Adipocyte (in vitro differentiated cells): ENCODE measurements around the gene RFPL2.
"Not testable (repeated sequence)": the region's sequence is repeated elsewhere in the genome, so short reads cannot be mapped to it uniquely, and the experiment has no call there.

Experiments
- DNase-seq: peaks from one replicate; pipeline ENCODE4 v3.0.0-alpha.2; 2015; ENCODE audit warnings: low read depth
- H3K27me3 ChIP-seq: replicated peaks from 2 replicates; pipeline ENCODE4 v1.7.0; 2013; ENCODE audit warnings: mild to moderate bottlenecking, low read length, moderate library complexity; ENCODE audit not compliant: control insufficient read depth, insufficient read depth
- H3K36me3 ChIP-seq: 2 replicates; pipeline ENCODE4 v1.7.0; 2013; ENCODE audit warnings: low read length, mild to moderate bottlenecking, moderate library complexity; ENCODE audit not compliant: control insufficient read depth, insufficient read depth, severe bottlenecking
- H3K4me1 ChIP-seq: 2 replicates; pipeline ENCODE4 v1.7.0; 2013; ENCODE audit warnings: mild to moderate bottlenecking, low read length, moderate library complexity; ENCODE audit not compliant: control insufficient read depth, insufficient read depth
- H3K4me3 ChIP-seq: 2 replicates; pipeline ENCODE4 v1.7.0; 2013; ENCODE audit warnings: mild to moderate bottlenecking, low read length, moderate library complexity
- H3K9ac ChIP-seq: 2 replicates; pipeline ENCODE4 v1.7.0; 2013; ENCODE audit warnings: mild to moderate bottlenecking, low read length, moderate library complexity
- H3K9me3 ChIP-seq: 2 replicates; pipeline ENCODE4 v1.7.0; 2013; ENCODE audit warnings: mild to moderate bottlenecking, low read length, moderate library complexity; ENCODE audit not compliant: control insufficient read depth

Gene RFPL2

GRCh38 chr22:32193346-32193745 lies 11.5 kb downstream of the RFPL2 start:
- H3K36me3 ChIP-seq, H3K9ac ChIP-seq, H3K4me3 ChIP-seq, DNase-seq, H3K4me1 ChIP-seq, H3K9me3 ChIP-seq: not testable (repeated sequence)
- H3K27me3 ChIP-seq: peaks cover 14% of the 10 kb centered on the region

GRCh38 chr22:32191021-32191420 lies 13.9 kb downstream of the RFPL2 start:
- DNase-seq, H3K27me3 ChIP-seq, H3K9ac ChIP-seq: not testable (repeated sequence)

DNA sequence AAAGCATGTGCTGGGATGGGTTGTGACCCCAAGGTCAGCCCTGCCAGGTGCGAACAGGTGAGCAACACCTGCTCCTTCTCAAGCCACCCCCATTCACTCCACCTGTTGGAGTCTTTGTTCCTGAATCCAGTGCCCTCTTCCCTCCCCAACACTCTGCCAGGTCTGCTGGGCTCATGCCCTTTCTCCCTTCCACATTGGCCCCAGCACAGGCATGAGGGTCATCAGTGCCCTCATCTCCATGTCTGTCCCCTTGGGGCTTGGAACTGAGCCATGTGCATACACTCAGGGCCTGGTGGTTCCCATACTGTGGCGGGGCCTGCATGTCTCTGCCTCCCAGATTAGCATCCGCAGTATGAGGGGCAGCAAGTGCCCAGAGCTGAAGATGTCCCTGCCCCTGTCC lies 19.1 kb downstream of the RFPL2 start:
- H3K4me3 ChIP-seq: no peak overlapping the region
- DNase-seq: no peak
- H3K4me1 ChIP-seq: no peaks in the 10 kb centered on the region
- no peaks in the 10 kb centered on the region for H3K9me3 ChIP-seq
- H3K36me3 ChIP-seq: no peaks in the 10 kb centered on the region
- H3K9ac ChIP-seq: no peak overlapping the region
- peaks cover 20% of the 10 kb centered on the region for H3K27me3 ChIP-seq

More at GRCh38 chr22:32191021-32191420, 13.9 kb downstream of the RFPL2 start:
- H3K9me3 ChIP-seq, H3K36me3 ChIP-seq, H3K4me1 ChIP-seq, H3K4me3 ChIP-seq: not testable (repeated sequence)

DNA sequence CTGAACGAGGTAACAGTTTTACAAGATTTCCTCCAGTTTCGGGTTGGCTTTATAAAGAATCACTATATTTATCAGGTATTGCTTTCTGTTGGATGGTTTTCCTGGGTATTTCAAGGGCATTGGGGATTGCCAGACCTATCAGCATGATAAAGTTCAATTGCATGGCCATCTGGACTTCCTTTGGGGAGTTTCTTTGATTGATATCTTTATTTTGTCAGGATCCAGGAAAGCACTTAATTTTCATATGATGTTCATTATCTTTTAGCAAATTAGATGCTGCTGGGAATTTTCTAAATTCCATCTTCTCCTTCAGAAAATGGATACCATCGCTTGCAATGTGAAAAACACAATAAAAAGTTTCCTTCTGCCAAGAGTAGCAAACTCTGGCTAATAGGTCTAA lies 21.2 kb downstream of the RFPL2 start:
- Histone ChIP-seq H3K9ac (no peak overlapping the region), H3K9me3 (no peaks in the 10 kb centered on the region), H3K4me3 (no peak overlapping the region), H3K27me3 (peaks cover 25% of the 10 kb centered on the region), H3K36me3 (no peaks in the 10 kb centered on the region), H3K4me1 (no peaks in the 10 kb centered on the region)
- DNase-seq: no peak

GRCh38 chr22:32181043-32181442 lies 23.8 kb downstream of the RFPL2 start:
- Histone ChIP-seq H3K36me3 (no peaks in the 10 kb centered on the region), H3K9ac (no peak overlapping the region), H3K27me3 (peaks cover 20% of the 10 kb centered on the region), H3K9me3 (peaks cover 9% of the 10 kb centered on the region), H3K4me1 (no peaks in the 10 kb centered on the region), H3K4me3 (no peak overlapping the region)
- DNase-seq: no peak

GRCh38 chr22:32177221-32177765 lies 27.6 kb downstream of the RFPL2 start:
- H3K4me1 ChIP-seq: no peaks in the 10 kb centered on the region
- no peak for DNase-seq
- H3K9ac ChIP-seq: no peak overlapping the region
- H3K27me3 ChIP-seq: peaks cover 30% of the 10 kb centered on the region
- H3K9me3 ChIP-seq: peaks cover 9% of the 10 kb centered on the region
- no peaks in the 10 kb centered on the region for H3K36me3 ChIP-seq
- H3K4me3 ChIP-seq: no peak overlapping the region

DNA sequence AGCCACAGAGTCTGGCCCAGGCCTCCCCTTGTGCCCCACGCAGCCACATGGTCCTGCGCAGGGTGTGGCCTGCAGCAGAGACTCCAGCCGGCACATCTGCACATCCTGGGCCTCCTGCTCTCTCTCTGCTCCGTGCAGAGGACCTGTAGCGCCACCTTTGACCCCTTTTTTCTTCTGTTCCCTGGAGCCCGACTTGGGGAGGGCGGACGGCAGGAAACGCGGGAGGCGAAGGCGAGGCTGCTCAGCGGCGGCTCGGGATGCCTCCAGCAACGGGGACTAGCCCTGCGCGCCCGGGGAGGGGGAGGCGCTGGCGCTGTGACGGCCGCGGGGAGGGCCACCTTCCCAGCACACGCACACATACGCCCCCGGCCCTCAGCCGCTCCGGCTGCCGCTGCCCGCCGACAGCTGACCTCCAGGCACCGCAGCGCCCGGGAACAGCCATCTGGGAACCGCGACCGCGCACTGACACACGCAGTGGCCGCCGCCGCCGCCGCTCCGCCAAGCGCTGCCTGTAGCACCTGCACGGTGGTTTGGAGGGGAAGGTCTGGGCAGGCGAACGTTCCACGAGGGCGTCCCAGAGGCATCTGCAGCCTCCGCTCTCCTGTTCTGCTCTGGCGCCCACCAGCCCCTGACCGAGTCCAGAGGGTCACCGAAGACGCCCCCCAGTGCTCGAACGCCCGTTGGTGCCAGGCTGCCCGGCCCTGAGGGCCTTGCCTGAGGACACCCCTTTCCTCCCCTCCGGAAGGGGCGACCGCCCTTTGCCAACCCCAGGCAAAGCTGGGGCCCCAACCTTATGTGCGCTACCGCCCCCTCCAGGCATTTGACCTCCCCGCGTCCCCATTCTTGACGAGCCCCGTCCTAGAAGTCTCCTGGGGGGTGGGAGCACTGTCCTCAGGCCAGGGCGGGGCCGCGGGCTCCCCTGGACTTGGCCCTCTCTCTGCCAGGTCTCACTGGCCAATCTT lies 28.9 kb downstream of the RFPL2 start:
- H3K27me3 ChIP-seq: peaks cover 24% of the 10 kb centered on the region

GRCh38 chr22:32175115-32175514 lies 29.8 kb downstream of the RFPL2 start:
- Histone ChIP-seq H3K27me3 (peaks cover 16% of the 10 kb centered on the region), H3K4me1 (no peaks in the 10 kb centered on the region), H3K4me3 (no peak overlapping the region), H3K9ac (no peak overlapping the region), H3K9me3 (peaks cover 9% of the 10 kb centered on the region), H3K36me3 (no peaks in the 10 kb centered on the region)
- DNase-seq: no peak

More for the DNA sequence above, 28.9 kb downstream of the RFPL2 start:
- Histone ChIP-seq H3K4me3 (no peak overlapping the region), H3K4me1 (no peaks in the 10 kb centered on the region), H3K36me3 (no peaks in the 10 kb centered on the region), H3K9ac (no peak overlapping the region), H3K9me3 (peaks cover 9% of the 10 kb centered on the region)
- DNase-seq: no peak

- H3K4me3 ChIP-seq: no peak overlapping the region
- no peaks in the 10 kb centered on the region for H3K9me3 ChIP-seq
- H3K4me1 ChIP-seq: no peaks in the 10 kb centered on the region
- H3K36me3 ChIP-seq: no peaks in the 10 kb centered on the region
- DNase-seq: no peak
- peaks cover 9% of the 10 kb centered on the region for H3K27me3 ChIP-seq
- H3K9ac ChIP-seq: no peak overlapping the region
Observed at GRCh38 chr22:32165681-32166080, 39.2 kb downstream of the RFPL2 start.

GRCh38 chr22:32164075-32164860 lies 40.6 kb downstream of the RFPL2 start:
- Histone ChIP-seq H3K4me1 (no peaks in the 10 kb centered on the region), H3K36me3 (no peaks in the 10 kb centered on the region), H3K9ac (no peak overlapping the region), H3K27me3 (peaks cover 12% of the 10 kb centered on the region), H3K4me3 (no peak overlapping the region), H3K9me3 (no peaks in the 10 kb centered on the region)
- no peak for DNase-seq

GRCh38 chr22:32160411-32160810 lies 44.5 kb downstream of the RFPL2 start:
- H3K9me3 ChIP-seq, H3K9ac ChIP-seq, H3K36me3 ChIP-seq, DNase-seq, H3K4me1 ChIP-seq, H3K4me3 ChIP-seq: not testable (repeated sequence)
- H3K27me3 ChIP-seq: peaks cover 12% of the 10 kb centered on the region
